IMR-90 (cell line): ENCODE data around the gene FOSL2. TPM values are rescaled to one million over a fixed set of nuclear protein-coding genes. Genes with fewer than 3 reads are reported as not detected.

Experiments used
- ATAC-seq: fragments of 200-7000 bp; cut with Tn5 transposase; 2 replicates; pipeline ENCODE4 v1.9.1; 2020; ENCODE audit warnings: low read depth, mild to moderate bottlenecking, moderate library complexity
- BruUV-seq: library from RNA; stranded (reverse); fragments of 400-500 nt; replicated peaks from 2 replicates; lab custom pipeline; 2021; lab: Mats Ljungman, UMichigan
- CTCF ChIA-PET: fragments of 300-600 bp; formaldehyde crosslinking; extraction: SDS; loops from one replicate; lab custom pipeline; 2021; ENCODE audit warnings: antibody characterized with exemption; lab: Yijun Ruan, JAX
- POLR2A ChIA-PET: fragments of 300-600 bp; sonication (Branson Sonifier 250); formaldehyde crosslinking; loops from one replicate; lab custom pipeline; 2022; ENCODE audit warnings: antibody characterized with exemption; ENCODE audit not compliant: unreplicated experiment; lab: Charles Lee
- DNase-seq: peaks from one replicate; pipeline ENCODE4 v3.0.0; 2013
- H2AFZ ChIP-seq: replicated peaks from 2 replicates; pipeline ENCODE3; 2013; ENCODE audit warnings: low read length, mild to moderate bottlenecking; ENCODE audit not compliant: poor library complexity
- H2AK5ac ChIP-seq: 2 replicates; pipeline ENCODE4 v1.6.1; 2013; ENCODE audit warnings: low read depth, low read length, inconsistent platforms
- H2AK9ac ChIP-seq: replicated peaks from 2 replicates; pipeline ENCODE3; 2013; ENCODE audit warnings: mild to moderate bottlenecking, low read depth, low read length, moderate library complexity; ENCODE audit not compliant: poor library complexity
- H2BK120ac ChIP-seq: 2 replicates; pipeline ENCODE4 v1.6.1; 2013; ENCODE audit warnings: low read depth, low read length, inconsistent platforms
- H2BK15ac ChIP-seq: 3 replicates; pipeline ENCODE4 v1.6.1; 2013; ENCODE audit warnings: low read depth, low read length, inconsistent platforms
- H2BK20ac ChIP-seq: 2 replicates; pipeline ENCODE4 v1.6.1; 2013; ENCODE audit warnings: low read depth, mild to moderate bottlenecking, inconsistent platforms, low read length, moderate library complexity
- H2BK5ac ChIP-seq: 2 replicates; pipeline ENCODE4 v1.6.1; 2013; ENCODE audit warnings: mild to moderate bottlenecking, low read depth, low read length, inconsistent platforms; ENCODE audit not compliant: poor library complexity, severe bottlenecking
- H3K14ac ChIP-seq: replicated peaks from 2 replicates; pipeline ENCODE4 v1.6.1; 2013; ENCODE audit warnings: low read depth, low read length, inconsistent platforms
- H3K18ac ChIP-seq: 2 replicates; pipeline ENCODE4 v1.6.1; 2013; ENCODE audit warnings: low read depth, low read length, control low read depth
- H3K23ac ChIP-seq: 2 replicates; pipeline ENCODE4 v1.6.1; 2013; ENCODE audit warnings: low read depth, low read length, inconsistent platforms
- H3K27ac ChIP-seq: 2 replicates; pipeline ENCODE4 v1.5.1; 2013; ENCODE audit warnings: mild to moderate bottlenecking, control low read depth, low read length; ENCODE audit not compliant: insufficient read depth
- H3K27me3 ChIP-seq: 2 replicates; pipeline ENCODE4 v1.6.1; 2013; ENCODE audit warnings: low read length; ENCODE audit not compliant: control insufficient read depth, insufficient read depth
- H3K36me3 ChIP-seq: 2 replicates; pipeline ENCODE4 v1.6.1; 2013; ENCODE audit warnings: low read length, mixed read lengths; ENCODE audit not compliant: control insufficient read depth, insufficient read depth
- H3K4ac ChIP-seq: 2 replicates; pipeline ENCODE4 v1.6.1; 2013; ENCODE audit warnings: low read depth, low read length, inconsistent platforms
- H3K4me1 ChIP-seq: 2 replicates; pipeline ENCODE4 v1.6.1; 2013; ENCODE audit warnings: low read length, mixed read lengths; ENCODE audit not compliant: control insufficient read depth, insufficient read depth
- H3K4me2 ChIP-seq: 2 replicates; pipeline ENCODE4 v1.6.1; 2013; ENCODE audit warnings: low read depth, mild to moderate bottlenecking, control low read depth, low read length, moderate library complexity
- H3K4me3 ChIP-seq: 2 replicates; pipeline ENCODE4 v1.5.1; 2013; ENCODE audit warnings: low read depth, mild to moderate bottlenecking, control low read depth, low read length, moderate library complexity; ENCODE audit not compliant: insufficient read depth
- H3K56ac ChIP-seq: 2 replicates; pipeline ENCODE4 v1.6.1; 2013; ENCODE audit warnings: low read length, inconsistent platforms; ENCODE audit not compliant: insufficient read depth; ENCODE audit errors: extremely low read depth
- H3K79me1 ChIP-seq, 2 experiments: 2 replicates each; pipeline ENCODE4 v1.6.1; 2013; ENCODE audit warnings: low read length in 2 of 2, inconsistent platforms in 1 of 2, low read depth in 1 of 2
- H3K9ac ChIP-seq: 2 replicates; pipeline ENCODE4 v1.6.1; 2013; ENCODE audit warnings: low read depth, low read length, control low read depth
- H3K9me1 ChIP-seq: 2 replicates; pipeline ENCODE4 v1.6.1; 2013; ENCODE audit warnings: low read length, inconsistent platforms; ENCODE audit not compliant: insufficient read depth
- H3K9me3 ChIP-seq: 2 replicates; pipeline ENCODE4 v1.6.1; 2013; ENCODE audit warnings: low read length; ENCODE audit not compliant: control insufficient read depth, insufficient read depth
- H4K20me1 ChIP-seq: 2 replicates; pipeline ENCODE4 v1.6.1; 2013; ENCODE audit warnings: low read length, inconsistent platforms; ENCODE audit not compliant: insufficient read depth
- H4K5ac ChIP-seq: 2 replicates; pipeline ENCODE4 v1.6.1; 2013; ENCODE audit warnings: mild to moderate bottlenecking, low read depth, low read length, control low read depth
- H4K8ac ChIP-seq, 2 experiments: 2 replicates each; pipeline ENCODE4 v1.6.1; 2013; ENCODE audit warnings: low read depth in 2 of 2, low read length in 2 of 2, control low read depth in 1 of 2, inconsistent platforms in 1 of 2
- H4K91ac ChIP-seq: 2 replicates; pipeline ENCODE4 v1.6.1; 2013; ENCODE audit warnings: low read depth, low read length, inconsistent platforms; ENCODE audit not compliant: insufficient read depth
- FOS ChIP-seq: fragments of 150-350 bp; IDR thresholded peaks from 2 replicates; pipeline ENCODE4 v1.6.1; 2016; ENCODE audit warnings: low read depth, low read length
- MAFK ChIP-seq: IDR thresholded peaks from 2 replicates; pipeline ENCODE4 v1.6.1; 2012; ENCODE audit warnings: low read depth, low read length, improper control_type of control experiment
- MXI1 ChIP-seq: IDR thresholded peaks from 2 replicates; pipeline ENCODE4 v1.6.1; 2012; ENCODE audit warnings: low read depth, mild to moderate bottlenecking, low read length, moderate library complexity, borderline replicate concordance
- RAD21 ChIP-seq: IDR thresholded peaks from 2 replicates; pipeline ENCODE4 v1.6.1; 2012; ENCODE audit warnings: low read length, improper control_type of control experiment
- WGBS, 2 experiments: methylation state at CpG; one replicate each; pipeline versions ENCODE4 v1.1.5 to v1.1.7; 2013; ENCODE audit warnings: missing lambda C conversion rate in 2 of 2; ENCODE audit not compliant: insufficient read length in 1 of 2; ENCODE audit errors: extremely low coverage in 2 of 2; 5-methylcytosine and 5-hydroxymethylcytosine counted together
- dilution Hi-C: fragments of 300-500 bp; cut with HindIII; formaldehyde crosslinking; loops from one replicate; pipeline ENCODE4 v1.14.3; 2018; ENCODE audit warnings: low sequenced_read_pairs; ENCODE audit not compliant: unreplicated experiment
- in situ Hi-C: fragments of 300-500 bp; cut with MboI; formaldehyde crosslinking; loops from 3 replicates; pipeline ENCODE4 v1.14.3; 2019; ENCODE audit warnings: low sequenced_read_pairs, inconsistent platforms, mixed read lengths
- intact Hi-C: fragments of 100-400 bp; cut with micrococcal nuclease; formaldehyde crosslinking; loops from 2 replicates; pipeline ENCODE4 v1.10.0; 2022
- polyA plus RNA-seq, 3 experiments: library from polyadenylated mRNA; depleted of rRNA; stranded (reverse); fragments of >200 nt; gene quantifications; 2 replicates each; pipeline ENCODE4 v1.2.3, GENCODE V29; 2012; ENCODE audit warnings: low replicate concordance in 1 of 3
- total RNA-seq: library from RNA; depleted of rRNA; stranded (reverse); fragments of >200 nt; gene quantifications from 2 replicates; pipeline ENCODE4 v1.2.3, GENCODE V29; 2012

FOSL2 gene
- total and polyA plus RNA-seq, 2 of the 4 experiments (the other 2 are of a cell fraction): 31.4 to 46.3 TPM

DNA sequence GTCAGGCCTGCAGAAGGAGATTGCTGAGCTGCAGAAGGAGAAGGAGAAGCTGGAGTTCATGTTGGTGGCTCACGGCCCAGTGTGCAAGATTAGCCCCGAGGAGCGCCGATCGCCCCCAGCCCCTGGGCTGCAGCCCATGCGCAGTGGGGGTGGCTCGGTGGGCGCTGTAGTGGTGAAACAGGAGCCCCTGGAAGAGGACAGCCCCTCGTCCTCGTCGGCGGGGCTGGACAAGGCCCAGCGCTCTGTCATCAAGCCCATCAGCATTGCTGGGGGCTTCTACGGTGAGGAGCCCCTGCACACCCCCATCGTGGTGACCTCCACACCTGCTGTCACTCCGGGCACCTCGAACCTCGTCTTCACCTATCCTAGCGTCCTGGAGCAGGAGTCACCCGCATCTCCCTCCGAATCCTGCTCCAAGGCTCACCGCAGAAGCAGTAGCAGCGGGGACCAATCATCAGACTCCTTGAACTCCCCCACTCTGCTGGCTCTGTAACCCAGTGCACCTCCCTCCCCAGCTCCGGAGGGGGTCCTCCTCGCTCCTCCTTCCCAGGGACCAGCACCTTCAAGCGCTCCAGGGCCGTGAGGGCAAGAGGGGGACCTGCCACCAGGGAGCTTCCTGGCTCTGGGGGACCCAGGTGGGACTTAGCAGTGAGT lies 19.4 kb downstream of the FOSL2 start:
- peaks cover 26% of the 10 kb centered on the region for H3K9me1 ChIP-seq
- H3K79me1 ChIP-seq: peaks cover 51 to 97% of the 10 kb centered on the region in 2 experiments
- 96% methylated on average over 11 of the region's 27 CpGs; no CpG with 5 or more reads in 1 of the 2 experiments for WGBS, 2 experiments
- H3K4me2 ChIP-seq: no peak overlapping the region
- no peak overlapping the region for H3K4me3 ChIP-seq
- no peak overlapping the region for H2AFZ ChIP-seq
- no peaks in the 10 kb centered on the region for H3K27me3 ChIP-seq
- peaks cover 87% of the 10 kb centered on the region for H3K36me3 ChIP-seq
- no peak overlapping the region for H4K8ac ChIP-seq
- H3K56ac ChIP-seq: no peak overlapping the region
- intact Hi-C loops (no loop called here), in situ Hi-C loops (no loop called here), dilution Hi-C loops (no loop called here)
- no peak overlapping the region for H2BK5ac ChIP-seq
- H2BK20ac ChIP-seq: no peak overlapping the region
- peaks cover 89% of the 10 kb centered on the region for H4K20me1 ChIP-seq
- no peak overlapping the region for H3K14ac ChIP-seq
- no peak overlapping the region for H3K23ac ChIP-seq
- no peak overlapping the region for H4K91ac ChIP-seq
- DNase-seq (no peak), ATAC-seq (no peak)
- H3K9ac ChIP-seq: no peak overlapping the region
- no peaks in the 10 kb centered on the region for H3K9me3 ChIP-seq
- no peak overlapping the region for H2BK120ac ChIP-seq
- H2AK9ac ChIP-seq: no peak overlapping the region
- no peak overlapping the region for H3K18ac ChIP-seq
- no peak overlapping the region for H3K27ac ChIP-seq
- no peak overlapping the region for H2BK15ac ChIP-seq
- no peak overlapping the region for H4K5ac ChIP-seq
- no peak overlapping the region for H2AK5ac ChIP-seq
- TF ChIP-seq FOS (no peak), MAFK (no peak), MXI1 (no peak), RAD21 (no peak)
- peaks cover 26% of the 10 kb centered on the region for H3K4me1 ChIP-seq
- no TSS peak for BruUV-seq
- ChIA-PET CTCF (no interaction called here), POLR2A (no interaction called here)
- H3K4ac ChIP-seq: no peak overlapping the region
